ENCODE data around the gene EVA1A.

Gene EVA1A

DNA sequence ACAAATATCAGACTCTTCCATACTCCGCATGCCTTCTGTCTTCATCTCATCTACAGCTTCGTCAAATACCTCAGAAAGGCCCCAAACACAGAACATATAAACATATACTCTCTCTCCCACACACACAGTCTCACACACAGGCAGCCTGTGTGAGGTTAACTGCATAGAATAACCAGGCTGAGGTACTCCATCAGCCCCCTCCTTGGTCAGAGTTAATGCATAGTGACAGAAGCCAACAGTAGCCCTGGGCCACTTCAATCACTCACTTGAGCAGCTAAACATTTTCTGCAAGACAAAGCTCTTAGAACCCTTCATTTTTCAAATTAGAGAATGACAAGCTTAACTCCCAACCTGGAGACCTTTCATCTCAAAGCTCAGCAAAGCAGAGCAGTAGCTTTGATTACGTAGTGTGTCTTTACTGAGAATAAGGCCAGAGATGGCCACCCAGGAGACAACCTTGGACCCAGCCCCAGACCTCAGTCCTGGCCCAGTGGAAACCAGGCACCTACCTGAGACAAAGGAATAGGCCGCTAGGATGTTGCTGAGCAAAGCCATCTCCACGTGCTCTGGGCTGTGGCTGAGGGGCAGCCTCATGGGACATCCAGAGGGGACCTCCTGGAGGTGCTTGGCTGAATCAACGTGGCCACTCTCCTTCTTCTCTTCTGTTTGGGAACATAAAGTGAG is 43.0 kb downstream of the EVA1A start:
- no peak for TF ChIP-seq POLR2A (IDR thresholded peaks at IDR 0.05; ENCODE audit: low read length)
- TF ChIP-seq GATA1 (IDR thresholded peaks at IDR 0.05; ENCODE audit: low read depth, low read length): no peak
- no peak for DNase-seq

DNA sequence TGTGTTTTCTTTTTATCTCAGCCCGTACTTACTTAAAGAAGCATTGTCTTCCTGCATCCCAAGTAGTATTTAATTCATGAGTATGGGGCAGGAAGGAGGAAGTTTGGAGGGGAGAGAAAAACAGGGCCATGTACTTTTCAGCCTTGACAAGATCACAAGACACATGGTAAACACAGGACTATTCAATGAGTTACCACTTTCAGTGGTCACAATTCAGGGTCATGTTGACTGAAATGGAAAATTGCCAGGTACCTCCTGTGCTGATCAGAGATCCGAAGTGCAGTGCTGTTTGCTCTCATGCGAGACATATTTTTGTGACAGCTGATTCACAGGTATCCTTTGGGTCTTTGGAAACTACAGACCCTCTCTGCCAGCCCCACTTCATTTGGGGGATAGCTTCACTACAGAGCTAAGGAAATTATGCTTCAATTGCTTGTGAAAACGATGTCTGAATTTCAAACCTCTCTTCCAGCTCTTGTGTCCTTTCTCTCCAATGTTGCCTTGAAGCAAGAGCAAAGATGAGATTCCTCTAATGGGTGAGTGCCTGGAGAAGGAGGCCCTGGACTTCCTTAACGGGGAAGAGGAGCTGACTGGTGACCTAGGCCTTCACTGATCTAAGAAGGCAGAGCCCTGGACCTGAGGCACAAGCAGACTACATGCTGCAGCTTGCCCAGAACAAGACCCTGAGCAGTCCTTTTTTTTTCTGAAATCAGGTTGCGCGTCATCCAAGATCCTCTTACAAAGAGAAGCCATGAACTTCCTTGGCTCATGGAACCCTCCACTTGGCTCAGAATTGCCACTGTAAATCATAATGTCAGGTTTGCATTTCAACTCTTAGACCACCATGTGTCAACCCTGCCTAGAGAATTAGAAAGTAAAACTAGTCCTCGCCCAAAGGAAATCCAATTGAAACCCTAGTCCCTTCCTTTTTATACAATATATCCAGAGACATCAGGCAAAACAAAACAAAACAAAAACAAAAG is 44.1 kb downstream of the EVA1A start:
- no peak for DNase-seq

DNA sequence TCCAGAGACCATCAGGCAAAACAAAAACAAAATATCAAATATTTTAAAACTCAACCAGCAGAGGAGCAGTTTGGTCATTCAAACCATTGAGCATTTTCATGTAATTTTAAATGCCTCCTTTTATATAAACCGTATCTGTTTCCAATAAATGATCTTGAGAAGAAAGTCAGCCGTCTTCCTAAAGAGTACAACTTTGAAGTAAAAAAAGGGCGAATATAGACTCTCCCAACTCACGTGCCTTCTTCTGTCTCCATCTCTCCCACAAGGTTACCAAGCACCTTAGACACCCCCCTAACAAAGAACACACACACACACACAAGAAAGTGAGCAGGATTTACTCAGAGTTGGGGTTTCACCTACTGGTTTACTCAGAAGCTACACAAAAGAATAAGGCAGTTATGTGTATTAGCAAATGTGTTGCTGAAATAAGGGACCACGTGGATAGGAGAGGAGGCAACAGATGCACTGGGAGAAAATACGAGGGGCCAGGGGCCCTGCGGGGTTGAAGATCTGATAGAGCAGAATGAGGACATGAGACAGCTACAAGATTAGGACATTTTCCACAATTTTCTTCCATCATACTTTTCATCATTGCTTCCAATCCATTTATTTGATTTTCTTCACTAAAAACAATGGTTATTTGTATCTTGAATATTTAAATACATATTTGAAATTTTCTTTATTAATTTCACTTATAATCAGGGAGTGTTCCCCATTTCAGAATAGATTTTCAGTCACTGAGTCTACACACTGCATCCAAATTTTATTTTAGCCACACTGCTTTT is 45.0 kb downstream of the EVA1A start:
- TF ChIP-seq GATA1 (IDR thresholded peaks at IDR 0.05; ENCODE audit: low read depth, low read length) (no peak), POLR2A (IDR thresholded peaks at IDR 0.05; ENCODE audit: low read length) (no peak)
- DNase-seq: no peak

More for the DNA sequence above, 44.1 kb downstream of the EVA1A start:
- TF ChIP-seq GATA1 (IDR thresholded peaks at IDR 0.05; ENCODE audit: low read depth, low read length) (no peak), POLR2A (IDR thresholded peaks at IDR 0.05; ENCODE audit: low read length) (no peak)

DNA sequence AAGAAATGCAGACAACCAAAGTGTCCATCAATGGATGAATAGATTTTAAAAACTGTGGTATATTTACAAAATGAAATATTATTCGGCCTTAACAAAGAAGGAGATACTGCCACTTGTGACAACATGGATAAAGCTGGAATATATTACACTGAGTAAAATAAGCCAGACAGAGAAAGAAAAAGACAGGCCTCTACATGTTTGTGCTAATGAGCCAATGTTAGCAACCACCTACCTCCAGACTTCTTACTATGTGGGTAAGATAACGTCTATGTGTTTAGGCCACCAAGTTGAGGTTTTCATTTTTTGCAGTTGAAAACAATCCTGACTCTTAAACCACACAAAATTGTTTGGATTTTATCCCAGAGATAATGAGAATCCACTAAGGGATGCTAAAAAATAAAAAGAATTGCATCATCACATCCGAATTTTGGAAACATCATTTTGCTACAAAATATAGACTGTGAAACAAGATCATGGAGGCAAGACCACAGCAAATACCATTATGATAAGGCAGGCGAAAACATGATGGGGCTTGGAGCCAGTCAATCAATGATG is 47.0 kb downstream of the EVA1A start:
- no peak for DNase-seq
- TF ChIP-seq POLR2A (IDR thresholded peaks at IDR 0.05; ENCODE audit: low read length) (no peak), GATA1 (IDR thresholded peaks at IDR 0.05; ENCODE audit: low read depth, low read length) (no peak)

DNA sequence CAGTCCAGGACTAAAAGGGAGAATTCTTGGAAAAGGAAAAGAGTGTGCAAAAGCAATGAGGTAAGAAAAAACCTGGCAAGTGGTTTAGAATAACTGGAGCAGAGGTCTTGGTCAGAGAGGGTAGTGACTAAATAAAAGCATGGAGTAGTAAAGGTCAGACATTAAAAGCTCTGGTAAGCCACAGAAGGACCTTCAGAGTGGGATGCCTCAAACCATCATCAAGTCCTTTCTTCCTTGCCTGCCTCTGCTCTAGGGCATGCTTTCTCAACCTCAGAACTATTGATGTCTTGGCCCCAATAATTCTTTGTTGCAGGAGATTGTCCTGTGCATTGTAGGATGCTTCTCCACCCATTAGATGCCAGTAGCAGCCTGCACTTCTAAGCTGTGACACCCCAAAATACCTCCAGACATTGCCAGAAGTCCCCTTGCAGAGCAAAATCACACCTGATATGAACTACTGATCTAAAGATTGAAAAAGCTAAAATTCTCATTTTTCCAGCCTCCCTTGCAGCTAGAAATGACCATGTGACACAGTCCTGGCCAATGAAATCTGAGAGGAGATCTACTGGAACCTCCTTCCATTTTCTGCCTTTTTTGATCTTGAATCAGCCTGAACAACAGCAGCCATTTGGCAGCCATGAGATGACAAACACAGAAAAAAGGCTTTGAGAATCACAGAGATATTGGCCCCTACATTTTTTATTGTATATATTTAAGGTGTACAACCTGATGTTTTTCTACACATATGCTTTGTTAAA is 48.1 kb downstream of the EVA1A start:
- no peak for DNase-seq
- TF ChIP-seq GATA1 (IDR thresholded peaks at IDR 0.05; ENCODE audit: low read depth, low read length): no peak
- no peak for TF ChIP-seq POLR2A (IDR thresholded peaks at IDR 0.05; ENCODE audit: low read length)

DNA sequence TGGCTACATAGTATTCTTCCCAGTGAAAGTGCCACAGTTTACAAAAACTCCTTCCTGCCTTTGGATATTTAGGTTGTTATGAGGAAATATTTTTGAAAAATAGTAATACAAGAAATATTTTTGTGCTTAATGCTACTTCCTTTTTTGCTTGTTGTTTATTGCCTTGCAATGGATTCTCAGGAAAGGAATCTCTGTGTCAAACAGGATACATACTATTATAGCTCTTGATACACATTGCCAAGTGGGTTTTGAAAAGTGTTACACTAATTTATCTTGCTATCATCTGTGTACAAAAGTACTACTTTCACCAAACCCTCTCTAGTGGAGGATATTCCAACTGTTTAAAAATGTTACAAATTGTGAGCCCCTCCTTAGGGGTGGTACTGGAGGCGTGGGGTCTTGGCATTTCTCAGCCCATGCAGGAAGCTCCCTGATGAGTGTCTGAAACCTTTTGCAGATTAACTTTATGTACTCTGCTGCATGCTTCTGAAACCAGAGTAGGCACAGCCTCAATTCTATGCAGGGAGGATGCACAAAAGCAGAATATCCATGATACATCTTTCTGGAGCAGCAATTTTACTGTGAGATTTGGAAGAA is 54.5 kb downstream of the EVA1A start:
- no peak for DNase-seq
- no peak for TF ChIP-seq POLR2A (IDR thresholded peaks at IDR 0.05; ENCODE audit: low read length)
- TF ChIP-seq GATA1 (IDR thresholded peaks at IDR 0.05; ENCODE audit: low read depth, low read length): no peak

DNA sequence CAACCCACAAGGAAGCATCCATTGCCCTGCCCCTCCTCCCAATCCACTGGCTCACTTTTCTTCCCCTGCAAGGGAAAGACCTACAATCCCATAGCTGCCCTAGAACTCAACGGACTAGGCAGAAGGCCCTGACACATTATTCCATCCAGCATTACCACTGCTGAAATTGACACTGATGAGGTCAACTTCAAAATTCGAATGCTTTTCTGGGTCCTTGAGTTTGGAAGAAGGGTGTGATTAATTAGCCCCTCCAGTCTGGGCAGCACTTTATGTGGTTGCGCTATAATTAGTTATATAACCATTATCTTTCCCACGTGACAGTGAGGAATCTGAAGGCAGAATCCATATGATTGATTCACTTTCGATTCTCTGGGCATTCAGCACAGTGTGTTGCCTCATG is 55.7 kb downstream of the EVA1A start:
- no peak for DNase-seq
- TF ChIP-seq GATA1 (IDR thresholded peaks at IDR 0.05; ENCODE audit: low read depth, low read length): no peak
- no peak for TF ChIP-seq POLR2A (IDR thresholded peaks at IDR 0.05; ENCODE audit: low read length)

DNA sequence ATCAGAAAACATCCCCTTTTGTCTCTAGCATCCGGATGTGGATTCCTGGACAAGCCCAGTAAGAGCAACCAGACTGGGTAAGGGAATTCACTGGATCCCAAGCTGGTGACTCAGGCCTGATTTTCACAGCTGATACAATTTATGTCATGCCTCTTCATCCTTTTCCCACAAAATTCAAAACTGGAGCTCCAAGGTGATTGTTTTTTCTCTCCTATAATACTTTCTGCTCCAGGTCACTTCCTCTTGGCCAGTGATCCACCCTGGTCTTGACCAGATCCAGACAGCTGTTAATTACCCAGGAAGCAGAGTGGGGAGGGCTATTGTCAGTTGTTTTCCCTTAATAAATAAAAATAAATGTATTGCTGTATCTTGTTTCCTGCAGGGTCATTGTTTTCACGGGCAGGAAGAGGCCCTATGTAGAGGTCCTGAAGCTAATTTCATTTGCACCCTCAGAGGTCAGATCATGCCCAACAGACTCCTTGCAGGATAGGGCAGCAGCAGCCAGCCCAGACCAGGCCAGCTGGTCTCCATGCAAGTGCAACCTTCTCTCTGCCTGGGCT is 57.6 kb downstream of the EVA1A start:
- TF ChIP-seq POLR2A (IDR thresholded peaks at IDR 0.05; ENCODE audit: low read length) (no peak), GATA1 (IDR thresholded peaks at IDR 0.05; ENCODE audit: low read depth, low read length) (no peak)
- DNase-seq: no peak

DNA sequence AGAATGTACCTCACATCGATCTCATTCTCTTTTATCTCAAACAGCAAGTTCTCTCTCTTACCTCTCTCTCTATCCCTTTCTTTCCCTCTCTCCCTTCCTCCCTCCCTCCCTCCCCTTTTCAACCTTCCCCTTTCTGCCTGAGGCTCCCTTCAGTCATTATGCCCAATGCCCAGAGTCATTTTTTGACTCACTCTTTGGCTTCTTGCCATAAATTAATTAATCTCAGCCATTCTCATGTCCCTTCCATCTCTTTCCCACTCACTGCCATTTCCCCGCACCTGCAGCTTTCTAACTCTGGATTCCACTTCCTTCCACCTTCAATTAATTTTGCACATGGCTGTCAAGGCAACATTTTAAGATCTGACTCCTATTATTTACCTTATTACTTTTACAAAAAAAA is 60.1 kb downstream of the EVA1A start:
- no peak for DNase-seq
- TF ChIP-seq POLR2A (IDR thresholded peaks at IDR 0.05; ENCODE audit: low read length) (no peak), GATA1 (IDR thresholded peaks at IDR 0.05; ENCODE audit: low read depth, low read length) (no peak)

DNA sequence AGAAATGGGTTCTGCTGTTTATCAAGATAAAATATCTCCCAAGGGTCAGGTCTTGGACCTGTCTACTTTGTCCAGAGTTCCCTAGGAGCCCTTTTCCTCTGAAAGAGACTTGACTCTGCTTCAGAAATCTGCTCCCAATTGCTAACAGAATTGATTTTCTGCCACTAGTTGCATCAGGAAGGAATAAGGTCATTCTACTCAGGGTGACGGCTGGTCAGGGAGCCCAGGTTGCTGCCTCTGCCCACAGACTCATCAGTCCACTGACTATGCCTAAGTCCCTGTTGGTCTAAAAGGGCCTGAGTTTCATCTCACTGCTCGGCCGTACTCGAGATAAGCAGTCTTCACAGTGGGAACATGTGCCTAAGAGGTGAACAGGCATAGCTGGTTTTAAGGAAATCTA is 61.2 kb downstream of the EVA1A start:
- DNase-seq: no peak
- no peak for TF ChIP-seq POLR2A (IDR thresholded peaks at IDR 0.05; ENCODE audit: low read length)
- TF ChIP-seq GATA1 (IDR thresholded peaks at IDR 0.05; ENCODE audit: low read depth, low read length): no peak

DNA sequence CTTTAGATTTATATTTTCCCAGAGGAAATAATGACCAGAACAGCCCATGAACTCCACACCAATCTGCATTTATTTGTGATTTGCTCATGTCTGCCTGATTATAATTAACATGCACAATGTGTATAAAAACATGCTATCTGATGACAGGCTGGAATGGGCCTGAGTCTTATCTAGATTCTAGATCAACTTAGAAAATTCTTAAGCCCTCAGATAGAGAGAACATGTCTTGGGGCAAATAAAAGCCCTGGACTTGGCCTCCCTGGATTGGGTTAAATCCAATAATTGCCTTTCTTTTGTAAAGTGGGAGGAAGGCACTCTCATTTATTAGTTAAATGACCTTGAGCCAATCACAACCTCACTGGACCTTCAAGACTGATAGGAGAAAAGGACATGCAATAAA is 61.8 kb downstream of the EVA1A start:
- TF ChIP-seq POLR2A (IDR thresholded peaks at IDR 0.05; ENCODE audit: low read length): no peak
- TF ChIP-seq GATA1 (IDR thresholded peaks at IDR 0.05; ENCODE audit: low read depth, low read length): no peak
- no peak for DNase-seq

DNA sequence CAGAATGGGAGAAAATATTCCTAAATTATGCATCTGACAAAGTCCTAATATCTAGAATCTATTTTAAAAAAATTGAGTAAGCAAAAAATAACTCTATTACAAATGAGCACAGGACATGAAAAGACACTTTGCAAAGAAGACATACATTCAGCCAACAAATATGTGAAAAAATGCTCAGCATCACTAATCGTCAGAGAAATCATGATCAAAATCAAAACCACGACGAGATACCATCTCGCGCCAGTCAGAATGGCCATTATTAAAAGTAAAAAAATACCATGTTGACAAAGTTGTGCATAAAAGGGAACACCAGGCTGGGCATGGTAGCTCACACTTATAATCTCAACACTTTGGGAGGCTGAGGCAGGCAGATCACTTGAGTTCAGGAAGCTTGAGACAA is 63.5 kb downstream of the EVA1A start:
- DNase-seq: no peak
- TF ChIP-seq GATA1 (IDR thresholded peaks at IDR 0.05; ENCODE audit: low read depth, low read length): no peak
- no peak for TF ChIP-seq POLR2A (IDR thresholded peaks at IDR 0.05; ENCODE audit: low read length)
